ACC112 (cell line): ENCODE results near the gene MTOR.
A peak's percentile ranks its signal among the peaks of the same experiment; 100 is the strongest.
"Not testable (repeated sequence)": the region's sequence is repeated elsewhere in the genome, so short reads cannot be mapped to it uniquely, and the experiment has no call there.

ENCODE experiments used
- H2AFZ ChIP-seq: fragments of 200-600 bp; sonication (generic); one replicate; pipeline ENCODE4 v1.6.0; 2017; ENCODE audit warnings: antibody characterized with exemption, low read length; ENCODE audit not compliant: unreplicated experiment
- H3K27ac ChIP-seq: fragments of 200-600 bp; sonication (generic); 2 replicates; pipeline ENCODE4 v1.5.1; 2014; ENCODE audit warnings: low read depth, mild to moderate bottlenecking, antibody characterized with exemption, low read length, moderate library complexity
- H3K27me3 ChIP-seq: fragments of 200-600 bp; sonication (generic); 2 replicates; pipeline ENCODE4 v1.6.1; 2014; ENCODE audit warnings: mild to moderate bottlenecking, antibody characterized with exemption, low read length, moderate library complexity, mixed read lengths; ENCODE audit not compliant: insufficient read depth
- H3K36me3 ChIP-seq: fragments of 200-600 bp; sonication (generic); 2 replicates; pipeline ENCODE4 v1.6.1; 2016; ENCODE audit warnings: mild to moderate bottlenecking, antibody characterized with exemption, low read length, moderate library complexity, mixed read lengths; ENCODE audit not compliant: insufficient read depth
- H3K4me1 ChIP-seq: fragments of 200-600 bp; sonication (generic); one replicate; pipeline ENCODE4 v1.6.1; 2016; ENCODE audit warnings: low read length, mixed read lengths; ENCODE audit not compliant: insufficient read depth, unreplicated experiment, control insufficient read depth
- H3K4me3 ChIP-seq: fragments of 200-600 bp; sonication (generic); 2 replicates; pipeline ENCODE4 v1.5.1; 2014; ENCODE audit warnings: mild to moderate bottlenecking, low read depth, low read length
- H3K79me2 ChIP-seq: fragments of 200-600 bp; sonication (generic); one replicate; pipeline ENCODE4 v1.6.0; 2016; ENCODE audit warnings: low read length; ENCODE audit not compliant: control insufficient read depth, unreplicated experiment, insufficient read depth

Gene MTOR

GRCh38 chr1:11063937-11064537 is 198.3 kb downstream of the MTOR start:
- Histone ChIP-seq H3K36me3 (peaks cover 19% of the 10 kb centered on the region), H3K79me2 (peaks cover 11% of the 10 kb centered on the region)
- H3K27ac ChIP-seq, H3K4me3 ChIP-seq, H3K27me3 ChIP-seq, H3K4me1 ChIP-seq, H2AFZ ChIP-seq: not testable (repeated sequence)

GRCh38 chr1:11062965-11063401 is 199.4 kb downstream of the MTOR start:
- Histone ChIP-seq H2AFZ (no peak overlapping the region), H3K79me2 (peaks cover 18% of the 10 kb centered on the region), H3K4me1 (peaks cover 5% of the 10 kb centered on the region), H3K27me3 (no peaks in the 10 kb centered on the region), H3K4me3 (no peak overlapping the region), H3K36me3 (peaks cover 19% of the 10 kb centered on the region), H3K27ac (no peak overlapping the region)

- no peak overlapping the region for H3K27ac ChIP-seq
- H2AFZ ChIP-seq: no peak overlapping the region
- H3K36me3 ChIP-seq: peaks cover 13% of the 10 kb centered on the region
- H3K4me1 ChIP-seq: peaks cover 5% of the 10 kb centered on the region
- H3K79me2 ChIP-seq: peaks cover 18% of the 10 kb centered on the region
- H3K27me3 ChIP-seq: no peaks in the 10 kb centered on the region
- H3K4me3 ChIP-seq: peak overlapping the region; percentile 86; the same call in 1 of the 2 replicates
Measured at GRCh38 chr1:11061652-11062365, 200.5 kb downstream of the MTOR start.

- Histone ChIP-seq H3K79me2 (peaks cover 18% of the 10 kb centered on the region), H3K27ac (peak within 1 kb of the TSS; percentile 32), H3K27me3 (no peaks in the 10 kb centered on the region), H3K36me3 (peaks cover 5% of the 10 kb centered on the region), H2AFZ (peak within 1 kb of the TSS; percentile 65), H3K4me3 (peak within 1 kb of the TSS; percentile 95), H3K4me1 (peaks cover 5% of the 10 kb centered on the region)
Measured at GRCh38 chr1:11059968-11060830, 202.2 kb downstream of the MTOR start, which contains the start of gene SRM. Gene SRM (minus strand): TSS chr1:11060018. CDS start chr1:11059943, 75 bp downstream.

- Histone ChIP-seq H3K36me3 (no peaks in the 10 kb centered on the region; the same call in 1 of the 2 replicates), H3K27ac (no peak overlapping the region), H3K27me3 (no peaks in the 10 kb centered on the region), H3K79me2 (peaks cover 18% of the 10 kb centered on the region), H3K4me3 (peak overlapping the region; percentile 95), H2AFZ (peak overlapping the region; percentile 13), H3K4me1 (peaks cover 5% of the 10 kb centered on the region)
Measured at GRCh38 chr1:11059155-11059967, 203.0 kb downstream of the MTOR start.

- Histone ChIP-seq H3K4me3 (peak overlapping the region; percentile 95), H3K27ac (no peak overlapping the region), H3K79me2 (peaks cover 18% of the 10 kb centered on the region), H2AFZ (no peak overlapping the region), H3K27me3 (no peaks in the 10 kb centered on the region), H3K36me3 (no peaks in the 10 kb centered on the region; the same call in 1 of the 2 replicates), H3K4me1 (peaks cover 5% of the 10 kb centered on the region)
Measured at GRCh38 chr1:11058595-11059154, 203.7 kb downstream of the MTOR start.

GRCh38 chr1:11058026-11058425 is 204.3 kb downstream of the MTOR start:
- no peaks in the 10 kb centered on the region; the same call in 1 of the 2 replicates for H3K36me3 ChIP-seq
- H3K4me3 ChIP-seq: no peak overlapping the region; the same call in 1 of the 2 replicates
- H3K79me2 ChIP-seq: peaks cover 18% of the 10 kb centered on the region
- no peak overlapping the region for H3K27ac ChIP-seq
- no peaks in the 10 kb centered on the region for H3K27me3 ChIP-seq
- peaks cover 5% of the 10 kb centered on the region for H3K4me1 ChIP-seq
- no peak overlapping the region for H2AFZ ChIP-seq

GRCh38 chr1:11057477-11057876 is 204.9 kb downstream of the MTOR start:
- Histone ChIP-seq H3K36me3 (no peaks in the 10 kb centered on the region; the same call in 1 of the 2 replicates), H3K27ac (no peak overlapping the region), H3K27me3 (no peaks in the 10 kb centered on the region), H3K4me1 (peaks cover 5% of the 10 kb centered on the region), H3K4me3 (no peak overlapping the region; the same call in 1 of the 2 replicates), H3K79me2 (peaks cover 18% of the 10 kb centered on the region), H2AFZ (no peak overlapping the region)
